Measurements from ENCODE around the gene SH3GL2. TPM values are rescaled to one million over a fixed set of nuclear protein-coding genes. Genes with fewer than 3 reads are reported as not detected.

The SH3GL2 gene
- total RNA-seq, 1 donor from 2014 or later, result 0.07 TPM

- Mint-ChIP-seq H3K9me3 (ENCODE audit: low read depth) (no peaks in the 10 kb centered on the region), H3K4me3 (ENCODE audit: unreplicated experiment) (no peak overlapping the region)
Measured at GRCh38 chr9:17783227-17783626, 204.4 kb downstream of the SH3GL2 start.

GRCh38 chr9:17789316-17789715 lies 210.4 kb downstream of the SH3GL2 start:
- Mint-ChIP-seq H3K27me3 (ENCODE audit: low read depth) (peaks cover 45% of the 10 kb centered on the region), H3K4me3 (ENCODE audit: unreplicated experiment) (no peak overlapping the region), H3K36me3 (ENCODE audit: low read depth) (no peaks in the 10 kb centered on the region), H3K9me3 (ENCODE audit: low read depth) (no peaks in the 10 kb centered on the region), H3K4me1 (ENCODE audit: low read depth) (no peaks in the 10 kb centered on the region), H3K27ac (ENCODE audit: unreplicated experiment) (no peak overlapping the region)
- no peak for DNase-seq (ENCODE audit: low spot score)
- TF ChIP-seq CTCF (IDR thresholded peaks at IDR 0.05), result no peak

More at GRCh38 chr9:17783227-17783626, 204.4 kb downstream of the SH3GL2 start:
- no peak overlapping the region for H3K27ac Mint-ChIP-seq (ENCODE audit: unreplicated experiment)
- H3K4me1 Mint-ChIP-seq (ENCODE audit: low read depth), result no peaks in the 10 kb centered on the region
- H3K36me3 Mint-ChIP-seq (ENCODE audit: low read depth), result no peaks in the 10 kb centered on the region
- no peak for TF ChIP-seq CTCF (IDR thresholded peaks at IDR 0.05)
- no peak for DNase-seq (ENCODE audit: low spot score)
- H3K27me3 Mint-ChIP-seq (ENCODE audit: low read depth), result peaks cover 30% of the 10 kb centered on the region

GRCh38 chr9:17793713-17794622 lies 215.1 kb downstream of the SH3GL2 start:
- no peak for DNase-seq (ENCODE audit: low spot score)
- Mint-ChIP-seq H3K9me3 (ENCODE audit: low read depth) (no peaks in the 10 kb centered on the region), H3K4me1 (ENCODE audit: low read depth) (no peaks in the 10 kb centered on the region), H3K4me3 (ENCODE audit: unreplicated experiment) (no peak overlapping the region), H3K27ac (ENCODE audit: unreplicated experiment) (no peak overlapping the region), H3K36me3 (ENCODE audit: low read depth) (no peaks in the 10 kb centered on the region), H3K27me3 (ENCODE audit: low read depth) (peaks cover 49% of the 10 kb centered on the region)
- TF ChIP-seq CTCF (IDR thresholded peaks at IDR 0.05), result peak; percentile 64

GRCh38 chr9:17795744-17796143 lies 216.9 kb downstream of the SH3GL2 start:
- no peak overlapping the region for H3K4me3 Mint-ChIP-seq (ENCODE audit: unreplicated experiment)
- TF ChIP-seq CTCF (IDR thresholded peaks at IDR 0.05), result no peak
- no peak overlapping the region for H3K27ac Mint-ChIP-seq (ENCODE audit: unreplicated experiment)
- no peaks in the 10 kb centered on the region for H3K36me3 Mint-ChIP-seq (ENCODE audit: low read depth)
- peaks cover 45% of the 10 kb centered on the region for H3K27me3 Mint-ChIP-seq (ENCODE audit: low read depth)
- no peak for DNase-seq (ENCODE audit: low spot score)
- H3K9me3 Mint-ChIP-seq (ENCODE audit: low read depth), result no peaks in the 10 kb centered on the region
- no peaks in the 10 kb centered on the region for H3K4me1 Mint-ChIP-seq (ENCODE audit: low read depth)

GRCh38 chr9:17799369-17799768 lies 220.5 kb downstream of the SH3GL2 start:
- no peak for DNase-seq (ENCODE audit: low spot score)

More at GRCh38 chr9:17799369-17799768, 220.5 kb downstream of the SH3GL2 start:
- no peak for TF ChIP-seq CTCF (IDR thresholded peaks at IDR 0.05)
- no peaks in the 10 kb centered on the region for H3K36me3 Mint-ChIP-seq (ENCODE audit: low read depth)
- no peaks in the 10 kb centered on the region for H3K4me1 Mint-ChIP-seq (ENCODE audit: low read depth)
- H3K4me3 Mint-ChIP-seq (ENCODE audit: unreplicated experiment), result no peak overlapping the region
- peaks cover 31% of the 10 kb centered on the region for H3K27me3 Mint-ChIP-seq (ENCODE audit: low read depth)
- no peaks in the 10 kb centered on the region for H3K9me3 Mint-ChIP-seq (ENCODE audit: low read depth)
- H3K27ac Mint-ChIP-seq (ENCODE audit: unreplicated experiment), result no peak overlapping the region
